ENCODE data around the gene VCAN. TPM values are rescaled to one million over a fixed set of nuclear protein-coding genes. Genes with fewer than 3 reads are reported as not detected.

VCAN gene
- total RNA-seq, 1 donor from 2014 or later = 431 TPM

DNA sequence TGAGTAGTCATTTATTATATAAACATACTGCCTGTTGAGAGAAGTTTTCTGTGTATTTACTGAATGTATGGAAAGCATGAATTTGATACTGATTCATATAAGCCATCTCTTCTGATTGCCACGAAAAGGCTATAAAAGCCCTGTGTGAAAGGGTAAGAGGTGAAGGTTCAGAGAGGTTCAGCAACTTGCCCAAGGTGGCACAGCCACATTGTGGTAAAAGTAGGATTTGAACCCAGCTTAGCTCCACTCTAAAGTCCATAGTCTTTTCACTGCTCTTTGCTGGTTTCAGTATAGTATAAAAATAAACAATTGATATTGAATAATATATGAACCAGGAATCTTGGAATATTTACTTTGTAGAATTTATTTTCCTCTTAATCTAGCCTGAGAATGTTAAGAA, 71.3 kb downstream of the VCAN start:
- no peak overlapping the region for H3K9ac ChIP-seq (ENCODE audit: low read length)
- Mint-ChIP-seq H3K9me3 (ENCODE audit: unreplicated experiment) (no peaks in the 10 kb centered on the region), H3K27me3 (ENCODE audit: low read depth, unreplicated experiment) (no peaks in the 10 kb centered on the region), H3K4me3 (ENCODE audit: unreplicated experiment) (no peak overlapping the region), H3K27ac (ENCODE audit: unreplicated experiment) (no peak overlapping the region), H3K36me3 (ENCODE audit: low read depth, unreplicated experiment) (peaks cover 40% of the 10 kb centered on the region), H3K4me1 (ENCODE audit: low read depth, unreplicated experiment) (no peaks in the 10 kb centered on the region)
- peaks cover 68% of the 10 kb centered on the region for H3K79me2 ChIP-seq (ENCODE audit: insufficient read depth, low read length)
- no peaks in the 10 kb centered on the region for H3K27me3 ChIP-seq (ENCODE audit: insufficient read depth, low read length)
- DNase-seq (ENCODE audit: low read depth) = no peak
- no peak overlapping the region for H2AFZ ChIP-seq (ENCODE audit: low read depth, low read length)
- H3K4me1 ChIP-seq (ENCODE audit: insufficient read depth, low read length) = peaks cover 2% of the 10 kb centered on the region
- peaks cover 84% of the 10 kb centered on the region for H3K36me3 ChIP-seq (ENCODE audit: insufficient read depth, low read length)
- TF ChIP-seq EZH2 (IDR thresholded peaks at IDR 0.05; ENCODE audit: insufficient read depth, low read length) = no peak
- TF ChIP-seq, protein P1, sequence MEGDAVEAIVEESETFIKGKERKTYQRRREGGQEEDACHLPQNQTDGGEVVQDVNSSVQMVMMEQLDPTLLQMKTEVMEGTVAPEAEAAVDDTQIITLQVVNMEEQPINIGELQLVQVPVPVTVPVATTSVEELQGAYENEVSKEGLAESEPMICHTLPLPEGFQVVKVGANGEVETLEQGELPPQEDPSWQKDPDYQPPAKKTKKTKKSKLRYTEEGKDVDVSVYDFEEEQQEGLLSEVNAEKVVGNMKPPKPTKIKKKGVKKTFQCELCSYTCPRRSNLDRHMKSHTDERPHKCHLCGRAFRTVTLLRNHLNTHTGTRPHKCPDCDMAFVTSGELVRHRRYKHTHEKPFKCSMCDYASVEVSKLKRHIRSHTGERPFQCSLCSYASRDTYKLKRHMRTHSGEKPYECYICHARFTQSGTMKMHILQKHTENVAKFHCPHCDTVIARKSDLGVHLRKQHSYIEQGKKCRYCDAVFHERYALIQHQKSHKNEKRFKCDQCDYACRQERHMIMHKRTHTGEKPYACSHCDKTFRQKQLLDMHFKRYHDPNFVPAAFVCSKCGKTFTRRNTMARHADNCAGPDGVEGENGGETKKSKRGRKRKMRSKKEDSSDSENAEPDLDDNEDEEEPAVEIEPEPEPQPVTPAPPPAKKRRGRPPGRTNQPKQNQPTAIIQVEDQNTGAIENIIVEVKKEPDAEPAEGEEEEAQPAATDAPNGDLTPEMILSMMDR (IDR thresholded peaks at IDR 0.05; ENCODE audit: insufficient read depth, low read depth, low read length) = no peak
- no peak overlapping the region for H3K4me3 ChIP-seq (ENCODE audit: insufficient read depth, low read depth, low read length)
- no peak for FAIRE-seq
- peaks cover 82% of the 10 kb centered on the region for H4K20me1 ChIP-seq (ENCODE audit: insufficient read depth, low read length)
- H3K9me3 ChIP-seq (ENCODE audit: insufficient read depth, low read depth, low read length) = no peaks in the 10 kb centered on the region
- H3K4me2 ChIP-seq (ENCODE audit: low read length) = no peak overlapping the region
- H3K27ac ChIP-seq (ENCODE audit: low read depth, low read length) = no peak overlapping the region

DNA sequence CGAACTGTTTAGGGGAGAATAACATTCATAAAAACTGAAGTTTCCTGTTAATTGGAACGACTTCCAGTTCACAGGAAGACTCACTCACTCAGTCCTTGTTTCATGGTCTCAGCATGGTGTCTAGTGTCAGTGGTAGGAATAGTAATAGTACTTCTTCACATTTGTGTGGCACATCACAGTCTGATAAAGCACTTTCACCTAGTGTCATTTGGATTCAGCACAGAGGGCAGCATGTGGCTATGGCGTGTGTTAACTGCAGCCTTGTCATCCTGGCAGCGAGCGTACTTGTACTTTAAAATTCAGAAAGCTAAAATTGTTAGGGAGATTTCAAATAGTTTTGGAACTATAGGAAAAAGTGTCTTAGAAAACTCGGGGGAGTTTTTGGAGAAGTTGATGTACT, 72.4 kb downstream of the VCAN start:
- DNase-seq (ENCODE audit: low read depth) (no peak), FAIRE-seq (peak; percentile 20)
- H3K36me3 Mint-ChIP-seq (ENCODE audit: low read depth, unreplicated experiment) = peaks cover 37% of the 10 kb centered on the region
- Histone ChIP-seq H4K20me1 (ENCODE audit: insufficient read depth, low read length) (peaks cover 71% of the 10 kb centered on the region), H3K4me2 (ENCODE audit: low read length) (no peak overlapping the region), H3K4me1 (ENCODE audit: insufficient read depth, low read length) (peaks cover 9% of the 10 kb centered on the region), H3K36me3 (ENCODE audit: insufficient read depth, low read length) (peaks cover 82% of the 10 kb centered on the region), H3K9me3 (ENCODE audit: insufficient read depth, low read depth, low read length) (no peaks in the 10 kb centered on the region), H3K4me3 (ENCODE audit: insufficient read depth, low read depth, low read length) (no peak overlapping the region), H3K27ac (ENCODE audit: low read depth, low read length) (no peak overlapping the region), H3K9ac (ENCODE audit: low read length) (no peak overlapping the region), H2AFZ (ENCODE audit: low read depth, low read length) (no peak overlapping the region), H3K79me2 (ENCODE audit: insufficient read depth, low read length) (peaks cover 67% of the 10 kb centered on the region), H3K27me3 (ENCODE audit: insufficient read depth, low read length) (no peaks in the 10 kb centered on the region)
- no peaks in the 10 kb centered on the region for H3K9me3 Mint-ChIP-seq (ENCODE audit: unreplicated experiment)
- no peak overlapping the region for H3K27ac Mint-ChIP-seq (ENCODE audit: unreplicated experiment)
- no peak overlapping the region for H3K4me3 Mint-ChIP-seq (ENCODE audit: unreplicated experiment)
- no peaks in the 10 kb centered on the region for H3K27me3 Mint-ChIP-seq (ENCODE audit: low read depth, unreplicated experiment)
- TF ChIP-seq EZH2 (IDR thresholded peaks at IDR 0.05; ENCODE audit: insufficient read depth, low read length) = no peak
- TF ChIP-seq, protein P1 (IDR thresholded peaks at IDR 0.05; ENCODE audit: insufficient read depth, low read depth, low read length) = no peak
- no peaks in the 10 kb centered on the region for H3K4me1 Mint-ChIP-seq (ENCODE audit: low read depth, unreplicated experiment)

DNA sequence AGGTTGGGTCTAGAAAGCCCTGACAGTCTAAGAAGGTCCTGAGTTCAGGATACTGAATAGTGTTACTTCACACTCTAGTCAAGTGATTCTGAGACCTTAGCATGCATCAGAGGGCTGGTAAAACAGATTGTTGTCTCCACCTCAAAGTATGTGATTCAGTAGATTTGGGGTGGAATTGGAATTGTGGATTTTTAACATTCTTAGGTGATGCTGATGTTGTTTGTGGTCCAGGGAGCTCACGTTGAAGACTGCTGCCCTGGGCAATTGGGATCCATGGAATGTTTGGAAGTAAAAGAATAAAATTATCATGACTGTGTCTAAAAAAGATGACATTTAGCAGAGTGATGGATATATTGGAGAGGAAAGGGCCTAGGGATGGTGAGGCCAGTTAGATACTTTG, 75.6 kb downstream of the VCAN start:
- peak; percentile 78 for FAIRE-seq
- H3K4me1 Mint-ChIP-seq (ENCODE audit: low read depth, unreplicated experiment) = no peaks in the 10 kb centered on the region
- no peaks in the 10 kb centered on the region for H3K27me3 Mint-ChIP-seq (ENCODE audit: low read depth, unreplicated experiment)
- H3K9ac ChIP-seq (ENCODE audit: low read length) = no peak overlapping the region
- H4K20me1 ChIP-seq (ENCODE audit: insufficient read depth, low read length) = peaks cover 39% of the 10 kb centered on the region
- no peaks in the 10 kb centered on the region for H3K9me3 Mint-ChIP-seq (ENCODE audit: unreplicated experiment)
- H3K27ac Mint-ChIP-seq (ENCODE audit: unreplicated experiment) = no peak overlapping the region
- H2AFZ ChIP-seq (ENCODE audit: low read depth, low read length) = no peak overlapping the region
- peaks cover 16% of the 10 kb centered on the region for H3K36me3 Mint-ChIP-seq (ENCODE audit: low read depth, unreplicated experiment)
- H3K27ac ChIP-seq (ENCODE audit: low read depth, low read length) = peak overlapping the region; percentile 36
- H3K4me3 ChIP-seq (ENCODE audit: insufficient read depth, low read depth, low read length) = no peak overlapping the region
- H3K27me3 ChIP-seq (ENCODE audit: insufficient read depth, low read length) = no peaks in the 10 kb centered on the region
- peaks cover 35% of the 10 kb centered on the region for H3K79me2 ChIP-seq (ENCODE audit: insufficient read depth, low read length)
- peaks cover 68% of the 10 kb centered on the region for H3K36me3 ChIP-seq (ENCODE audit: insufficient read depth, low read length)
- TF ChIP-seq, protein P1 (IDR thresholded peaks at IDR 0.05; ENCODE audit: insufficient read depth, low read depth, low read length) = no peak
- TF ChIP-seq EZH2 (IDR thresholded peaks at IDR 0.05; ENCODE audit: insufficient read depth, low read length) = no peak
- H3K4me2 ChIP-seq (ENCODE audit: low read length) = no peak overlapping the region
- peak; percentile 89 for DNase-seq (ENCODE audit: low read depth)
- no peak overlapping the region for H3K4me3 Mint-ChIP-seq (ENCODE audit: unreplicated experiment)
- H3K9me3 ChIP-seq (ENCODE audit: insufficient read depth, low read depth, low read length) = no peaks in the 10 kb centered on the region
- H3K4me1 ChIP-seq (ENCODE audit: insufficient read depth, low read length) = peaks cover 15% of the 10 kb centered on the region

Data from astrocyte (in vitro differentiated cells and primary cell).